ENCODE results near the gene DPYD.
A peak's percentile ranks its signal among the peaks of the same experiment; 100 is the strongest.

DPYD gene

DNA sequence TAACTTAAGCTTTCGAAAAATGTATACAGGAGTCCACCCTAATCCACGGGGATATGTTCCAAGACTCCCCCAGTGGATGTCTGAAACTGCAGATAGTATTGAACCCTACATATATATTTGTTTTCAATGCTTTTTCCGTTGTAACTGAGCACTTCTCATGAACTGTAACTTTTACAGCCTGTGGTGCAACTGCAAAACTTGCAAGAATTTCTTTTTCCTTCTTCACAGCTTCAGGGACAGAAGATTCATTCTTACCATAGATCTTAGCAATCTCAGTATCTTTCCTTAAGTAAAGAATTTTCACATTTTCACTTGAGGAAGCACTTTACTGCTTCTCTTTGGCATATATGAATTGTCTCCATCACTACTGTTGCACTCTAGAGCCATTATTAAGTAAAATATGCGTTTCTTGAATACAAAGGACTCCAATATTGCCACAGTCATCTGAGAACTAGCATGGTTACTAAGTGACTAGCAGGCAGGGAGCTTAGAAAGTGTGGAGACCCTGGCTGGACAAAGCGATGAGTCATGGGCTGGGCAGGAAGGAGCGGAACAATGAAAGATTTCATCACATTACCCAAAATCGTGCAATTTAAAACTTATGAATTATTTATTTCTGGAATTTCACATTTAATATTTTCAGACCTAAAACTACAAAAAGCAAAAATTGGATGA, 14.1 kb downstream of the DPYD start:
- DNase-seq: peak; percentile 84

DNA sequence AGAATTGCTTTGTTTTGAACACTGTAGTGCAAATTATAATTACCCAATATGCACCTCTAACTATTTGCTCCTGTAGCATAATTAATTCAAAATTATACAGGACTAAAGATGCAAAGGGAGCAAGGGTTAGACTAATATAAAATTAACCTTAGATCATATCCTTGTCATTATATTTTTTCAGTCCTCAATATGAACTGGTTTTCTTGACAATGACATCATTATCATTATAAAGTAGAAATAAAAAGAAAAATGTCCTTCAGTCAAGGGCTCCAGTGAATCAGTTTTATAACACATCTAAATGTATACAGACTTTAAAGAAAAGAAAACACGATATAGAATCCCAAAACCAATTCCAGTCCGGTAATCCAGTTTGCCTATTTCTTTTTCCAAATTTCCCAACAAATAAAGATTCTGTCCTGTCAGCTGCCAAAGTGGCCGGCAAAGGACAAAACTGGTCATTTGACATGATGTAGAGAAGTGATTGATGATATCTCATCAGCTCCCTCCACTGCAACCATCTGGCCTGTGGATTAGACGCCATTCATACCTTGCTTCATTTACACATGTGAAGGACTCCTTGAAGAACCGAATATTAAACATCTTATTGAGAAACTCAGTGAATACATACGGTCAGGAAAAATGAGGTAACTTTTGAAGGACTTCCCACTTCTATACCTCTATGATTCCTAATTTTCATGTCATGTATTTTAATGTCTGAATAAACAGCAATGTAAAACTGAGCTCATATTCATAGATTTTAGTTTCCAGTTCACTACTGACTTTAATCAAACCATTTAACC, 15.5 kb downstream of the DPYD start:
- no peak for DNase-seq

DNA sequence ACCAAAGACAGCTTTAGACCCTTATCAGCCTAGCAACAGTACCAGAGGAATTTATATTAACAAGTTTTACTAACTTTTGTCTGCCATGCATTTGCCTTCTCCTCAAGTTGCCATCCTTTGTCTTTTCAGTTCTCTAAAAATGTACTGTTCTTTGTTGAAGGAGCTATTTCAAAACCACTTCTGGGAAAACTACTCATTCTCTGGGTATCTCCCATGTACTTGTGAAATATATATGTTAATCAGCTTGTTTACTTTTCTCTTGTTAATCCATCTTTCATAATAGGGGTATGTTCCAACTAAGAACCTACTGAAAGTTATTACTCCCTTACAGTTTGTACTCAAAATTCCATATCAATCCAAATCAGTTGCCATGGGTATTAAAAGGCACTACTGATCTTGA, 16.3 kb downstream of the DPYD start:
- peak; percentile 44 for DNase-seq

DNA sequence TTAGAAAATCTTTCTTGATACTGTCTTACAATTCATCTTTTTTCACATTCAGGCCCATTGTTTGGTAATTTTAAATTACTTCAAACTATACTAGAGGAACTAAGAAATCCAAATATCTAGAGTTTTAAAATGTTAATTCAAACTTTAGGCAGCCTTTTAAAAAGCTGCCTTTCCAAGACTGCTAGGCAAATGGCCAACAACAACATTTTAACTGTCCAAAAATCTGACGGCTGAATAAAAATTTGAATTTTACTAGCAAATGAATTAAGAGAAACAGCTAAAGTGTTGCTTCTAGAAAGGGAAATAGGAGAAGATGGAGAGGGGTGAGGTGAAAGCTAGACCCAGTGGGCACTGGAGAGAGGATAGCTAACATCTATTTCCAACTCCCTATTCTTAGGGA, 17.2 kb downstream of the DPYD start:
- DNase-seq: no peak

DNA sequence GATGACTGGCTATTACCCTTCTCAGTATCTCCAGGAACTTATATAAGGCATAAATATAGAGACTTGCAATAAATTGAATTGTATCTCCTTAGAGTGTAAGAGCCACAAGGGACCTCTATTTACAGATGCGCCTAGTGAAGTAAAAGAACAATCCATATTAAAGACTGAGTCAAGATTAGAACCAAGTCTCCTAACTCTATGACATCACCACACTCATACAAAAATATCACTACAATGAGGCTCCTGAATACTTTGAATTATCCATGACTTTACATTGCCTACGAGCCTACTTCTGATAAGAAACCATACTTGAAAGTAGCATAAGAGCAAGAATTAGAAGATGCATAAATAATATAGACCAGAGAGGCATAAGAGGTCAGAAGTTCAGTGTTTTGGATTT, 18.8 kb downstream of the DPYD start:
- no peak for DNase-seq

GRCh38 chr1:97901017-97901658, 19.7 kb downstream of the DPYD start:
- peak; percentile 44 for DNase-seq

DNA sequence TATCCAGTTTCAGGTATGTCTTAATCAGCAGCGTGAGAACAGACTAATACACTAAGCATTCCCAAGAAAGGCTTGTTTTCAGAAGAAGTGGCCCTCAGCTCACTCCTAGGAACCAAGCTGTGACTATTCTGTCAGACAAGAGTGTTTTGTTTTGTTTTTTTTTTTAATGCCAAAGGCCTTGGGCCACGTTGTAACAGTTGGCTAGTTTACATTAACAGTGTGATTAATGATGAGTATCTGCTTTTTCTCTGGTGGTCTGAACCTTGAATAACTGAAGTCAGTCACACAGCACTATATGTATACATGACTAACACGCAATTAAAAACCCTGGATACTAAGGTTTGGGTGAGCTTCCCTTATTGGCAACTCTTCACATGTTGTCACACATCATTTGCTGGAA, 21.9 kb downstream of the DPYD start:
- DNase-seq: no peak

DNA sequence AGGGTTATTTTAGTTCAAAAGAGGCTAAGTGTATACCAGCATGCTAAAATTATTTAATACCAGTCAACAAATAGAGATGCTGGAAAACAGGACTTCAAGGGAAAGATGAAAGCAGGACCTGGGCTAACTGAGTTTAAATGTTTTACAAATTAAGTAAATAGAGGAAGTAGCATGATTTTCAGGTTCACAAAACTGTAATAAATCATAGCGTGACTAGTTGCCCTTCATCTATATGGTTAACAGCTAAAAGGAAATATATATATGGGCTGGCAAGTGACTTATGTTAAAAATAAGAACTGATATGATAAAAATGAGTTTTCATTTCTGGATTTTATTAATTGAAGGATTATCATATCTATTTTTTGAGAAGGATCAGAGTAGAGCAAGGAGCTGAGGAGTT, 25.6 kb downstream of the DPYD start:
- no peak for DNase-seq

DNA sequence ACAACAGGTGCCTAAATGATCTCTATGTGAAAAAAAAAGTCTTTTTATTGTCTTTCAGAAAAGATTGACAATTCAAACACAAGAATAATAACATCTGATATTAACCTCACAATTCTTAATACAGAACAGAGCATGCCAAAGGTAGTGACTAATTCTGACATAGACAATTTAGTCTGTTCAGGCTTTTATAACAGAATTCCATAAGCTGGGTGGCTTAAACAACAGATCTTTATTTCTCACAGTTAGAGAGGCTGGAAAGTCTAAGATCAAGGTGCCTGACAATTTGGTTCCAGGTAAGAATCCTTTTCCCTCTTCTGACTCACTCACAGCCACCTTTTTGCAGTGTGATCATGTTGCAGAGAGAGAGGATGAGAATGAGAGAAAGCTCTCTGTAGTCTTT, 27.0 kb downstream of the DPYD start:
- peak; percentile 23 for DNase-seq

DNA sequence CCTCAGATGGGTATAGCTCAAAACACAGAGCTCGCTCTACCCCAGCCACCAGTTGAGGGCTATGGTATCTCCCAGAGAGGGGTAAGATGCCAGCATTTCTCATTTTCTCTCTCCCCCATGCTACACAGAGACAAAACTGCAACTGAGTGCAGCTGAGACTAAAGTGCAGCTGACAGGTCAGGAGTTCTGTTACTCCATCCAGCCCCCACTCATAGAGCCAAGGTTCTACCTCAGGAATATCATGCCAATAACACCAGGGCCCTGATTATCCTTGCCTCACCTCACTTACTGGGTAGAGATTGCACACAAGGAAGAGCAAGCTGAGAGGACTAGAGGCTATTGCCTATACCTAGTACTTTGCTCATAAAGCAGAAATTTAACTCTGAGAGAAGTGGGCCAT, 34.6 kb downstream of the DPYD start:
- DNase-seq: no peak

- no peak for DNase-seq
Observed at GRCh38 chr1:97883823-97884222, 37.0 kb downstream of the DPYD start.

- DNase-seq: no peak
Observed at GRCh38 chr1:97877307-97877706, 43.5 kb downstream of the DPYD start.

DNA sequence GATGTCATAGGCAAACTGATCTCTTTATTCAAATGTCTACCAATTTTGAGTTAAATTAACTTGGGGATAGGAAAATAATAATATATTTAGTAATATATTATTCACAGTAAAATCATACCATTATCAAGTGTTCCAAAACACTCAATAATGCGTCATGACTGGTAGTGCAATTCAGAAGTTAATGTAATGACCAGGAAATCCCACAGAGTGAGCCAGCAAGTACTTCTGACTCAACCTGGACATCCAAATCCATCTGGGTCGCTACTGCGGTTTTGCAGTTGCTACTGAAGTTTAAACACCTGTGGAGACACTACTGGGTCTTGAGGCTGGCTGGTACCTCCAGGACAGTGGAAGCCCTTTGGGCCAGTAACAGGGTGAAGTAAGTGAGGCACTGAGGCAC, 44.8 kb downstream of the DPYD start:
- peak; percentile 36 for DNase-seq

DNA sequence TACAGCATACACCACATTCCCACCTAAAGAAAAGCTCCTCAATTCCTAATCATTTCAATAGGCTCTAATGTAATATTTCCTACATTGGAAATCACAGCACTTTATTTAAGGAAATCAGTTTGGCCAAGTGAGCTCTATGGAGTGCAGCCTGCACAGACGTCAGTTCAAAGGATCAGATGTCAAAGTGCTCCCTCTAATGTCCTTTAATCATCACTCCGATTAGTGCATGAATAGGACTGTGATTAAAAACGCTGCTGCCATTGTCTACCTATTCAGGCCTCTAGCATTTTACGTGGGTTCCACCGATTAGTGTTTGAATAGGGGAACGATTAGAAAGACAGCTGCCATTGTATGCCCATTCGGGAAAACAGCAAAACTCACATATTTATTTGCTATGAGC, 50.2 kb downstream of the DPYD start:
- DNase-seq: no peak

DNA sequence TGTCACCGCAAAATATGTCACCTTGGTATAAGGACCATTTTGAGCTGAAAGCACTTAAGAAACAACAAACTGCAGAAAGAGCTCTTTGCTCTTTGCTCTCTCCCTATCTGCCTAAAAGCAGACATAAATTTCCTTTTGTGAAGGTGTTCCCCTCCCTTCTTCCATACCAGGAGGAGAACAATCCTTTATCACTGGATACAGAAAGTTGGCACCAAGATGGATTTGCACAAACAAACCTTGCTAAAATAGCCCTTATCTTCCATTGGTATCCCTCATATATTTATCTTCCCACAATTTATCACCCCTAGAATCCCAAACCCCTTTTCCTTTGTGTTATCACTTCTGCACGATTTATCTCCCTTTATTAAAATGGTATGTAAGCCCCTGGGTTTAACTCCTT, 51.4 kb downstream of the DPYD start:
- no peak for DNase-seq

DNA sequence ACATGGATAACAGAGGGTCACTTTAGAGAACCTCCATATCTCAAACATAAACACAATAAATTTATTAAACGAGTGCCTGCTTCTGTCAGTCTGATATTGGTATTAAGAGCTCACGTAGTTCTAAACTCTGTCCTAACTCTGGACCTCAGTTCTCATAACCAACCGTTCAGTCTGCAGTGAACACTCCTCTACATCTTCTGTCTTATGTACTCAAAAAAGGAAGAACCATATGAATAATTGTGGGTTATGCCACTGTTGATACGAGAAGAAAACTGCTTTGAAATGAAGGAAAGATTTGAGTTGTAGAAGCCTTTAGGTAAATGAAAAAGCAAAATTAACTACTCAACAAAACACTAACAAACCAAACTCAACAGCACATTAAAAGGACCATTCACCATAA, 53.7 kb downstream of the DPYD start:
- no peak for DNase-seq

GRCh38 chr1:97864615-97865014, 56.2 kb downstream of the DPYD start:
- no peak for DNase-seq

GRCh38 chr1:97853221-97853620, 67.6 kb downstream of the DPYD start:
- no peak for DNase-seq

DNA sequence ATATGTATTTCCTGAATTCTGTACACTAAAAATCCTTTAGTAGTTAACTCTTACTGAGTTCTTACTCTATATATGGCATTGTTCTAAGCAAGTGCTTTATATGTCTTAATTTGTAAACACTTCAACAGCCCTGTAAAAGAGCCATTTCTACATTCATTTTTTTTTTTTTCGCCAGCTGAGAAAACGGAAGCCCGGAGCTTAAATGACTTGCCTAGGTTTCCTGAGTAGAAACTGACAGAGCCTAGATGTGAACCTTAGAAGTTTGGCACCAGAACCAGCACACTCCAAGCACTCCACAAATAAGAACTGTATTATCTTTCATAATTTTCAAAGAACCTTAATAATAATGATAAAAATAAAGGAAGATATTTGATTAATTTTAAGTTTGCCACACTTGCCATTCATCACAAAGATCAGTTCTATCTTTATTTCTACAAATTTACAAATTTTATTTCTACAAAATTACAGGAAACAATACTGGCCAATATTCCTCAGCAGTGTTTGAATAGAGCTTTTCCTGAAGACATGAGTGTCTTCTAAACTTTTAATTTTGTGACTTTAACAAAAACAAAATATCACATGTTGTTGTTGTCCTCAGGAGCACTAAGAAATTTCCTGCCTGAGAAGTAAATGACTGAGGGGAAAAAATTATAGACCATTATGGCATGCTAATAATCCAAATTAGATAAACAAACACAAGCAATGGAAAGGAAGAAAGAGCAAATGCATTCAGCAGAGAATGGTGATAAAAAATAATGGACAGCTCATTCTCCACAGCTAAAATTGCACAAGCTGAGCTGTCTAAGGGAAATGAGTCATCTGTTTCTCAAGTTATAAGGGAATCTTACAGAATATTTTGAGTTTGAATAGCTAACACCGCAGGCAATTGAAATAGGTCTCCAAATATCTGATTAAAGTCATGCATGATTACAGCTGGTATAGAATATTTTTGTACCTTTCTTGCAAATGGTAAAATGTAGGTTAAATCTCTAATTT, 71.2 kb downstream of the DPYD start:
- peak; percentile 85 for DNase-seq

- no peak for DNase-seq
Observed at GRCh38 chr1:97845805-97846204, 75.0 kb downstream of the DPYD start.

GRCh38 chr1:97844552-97845089, 76.2 kb downstream of the DPYD start:
- no peak for DNase-seq

DNA sequence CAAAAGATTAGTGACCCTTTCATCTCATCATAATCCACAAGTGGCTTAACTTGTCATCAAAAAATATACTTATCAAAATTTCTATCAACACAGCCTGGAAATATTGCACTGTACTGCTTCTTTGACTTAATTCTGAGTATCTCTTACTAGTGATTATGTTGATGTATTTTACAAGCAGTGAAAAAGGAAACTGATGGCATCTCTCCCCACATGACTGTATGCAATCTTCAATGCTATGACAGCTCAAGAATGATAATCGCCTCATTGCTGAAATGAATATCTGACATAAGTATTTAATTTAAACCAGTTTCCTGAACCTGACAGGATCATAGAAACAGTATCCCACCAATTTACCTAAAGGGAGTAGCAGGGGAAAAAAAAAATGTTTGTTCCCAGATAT, 79.5 kb downstream of the DPYD start:
- DNase-seq: no peak

- DNase-seq: no peak
Observed at GRCh38 chr1:97837161-97837560, 83.7 kb downstream of the DPYD start.
